Activated CD8-positive, alpha-beta memory T cell treated with anti-CD3 and anti-CD28 coated beads, Interleukin-2, amount 50 U/mL, for 24 hours (primary cell): Measurements from ENCODE around the gene COL9A3.

Source experiments
- DNase-seq: peaks from one replicate; pipeline ENCODE4 v3.0.0-alpha.2; 2020; ENCODE audit errors: extremely low read depth

The COL9A3 gene

GRCh38 chr20:62880147-62880934 is 63.5 kb downstream of the COL9A3 start:
- no peak for DNase-seq

- DNase-seq = no peak
Measured at GRCh38 chr20:62880935-62881661, 64.2 kb downstream of the COL9A3 start.

- no peak for DNase-seq
Measured at GRCh38 chr20:62881662-62882395, 65.0 kb downstream of the COL9A3 start.

GRCh38 chr20:62882426-62882825 is 65.6 kb downstream of the COL9A3 start:
- DNase-seq = no peak

GRCh38 chr20:62884556-62884955 is 67.7 kb downstream of the COL9A3 start:
- DNase-seq = no peak

GRCh38 chr20:62885046-62885895 is 68.4 kb downstream of the COL9A3 start:
- DNase-seq = no peak

- no peak for DNase-seq
Measured at GRCh38 chr20:62885896-62886708, 69.3 kb downstream of the COL9A3 start.

- no peak for DNase-seq
Measured at GRCh38 chr20:62886709-62887058, 69.8 kb downstream of the COL9A3 start.

- no peak for DNase-seq
Measured at GRCh38 chr20:62887152-62887859, 70.5 kb downstream of the COL9A3 start.

GRCh38 chr20:62887860-62888239 is 71.0 kb downstream of the COL9A3 start:
- no peak for DNase-seq

- no peak for DNase-seq
Measured at GRCh38 chr20:62888406-62888805, 71.6 kb downstream of the COL9A3 start.

GRCh38 chr20:62888910-62889309 is 72.1 kb downstream of the COL9A3 start:
- no peak for DNase-seq

- no peak for DNase-seq
Measured at GRCh38 chr20:62889411-62889810, 72.6 kb downstream of the COL9A3 start.

- DNase-seq = no peak
Measured at GRCh38 chr20:62889871-62890270, 73.0 kb downstream of the COL9A3 start.

- no peak for DNase-seq
Measured at GRCh38 chr20:62890444-62890843, 73.6 kb downstream of the COL9A3 start.
